ENCODE measurements around the gene GPC3. TPM values are rescaled to one million over a fixed set of nuclear protein-coding genes. Genes with fewer than 3 reads are reported as not detected.

The GPC3 gene
- total RNA-seq, 1 experiment from 2014 or later, result not detected

GRCh38 chrX:133543654-133544053 is 441.7 kb downstream of the GPC3 start:
- no peaks in the 10 kb centered on the region for H3K4me1 ChIP-seq (ENCODE audit: low read length)
- no peaks in the 10 kb centered on the region for H4K20me1 ChIP-seq (ENCODE audit: insufficient read depth, low read depth, low read length)
- no peaks in the 10 kb centered on the region for H3K36me3 ChIP-seq (ENCODE audit: insufficient read depth, low read length)
- no peak overlapping the region for H3K4me3 ChIP-seq (ENCODE audit: low read length)
- no peaks in the 10 kb centered on the region for H3K79me2 ChIP-seq (ENCODE audit: low read length)
- H2AFZ ChIP-seq (ENCODE audit: low read length), result no peak overlapping the region
- H3K4me2 ChIP-seq (ENCODE audit: low read depth, low read length, poor library complexity, severe bottlenecking), result no peak overlapping the region
- H3K9me3 ChIP-seq (ENCODE audit: low read length), result peaks cover 6% of the 10 kb centered on the region; the same call in 1 of the 2 replicates
- no peak overlapping the region for H3K9ac ChIP-seq (ENCODE audit: low read length)
- H3K27ac ChIP-seq (ENCODE audit: low read length), result no peak overlapping the region
- no peak for DNase-seq
- H3K9me2 ChIP-seq (replicated peaks; ENCODE audit: insufficient read depth, low read length), result no peaks in the 10 kb centered on the region
- no peaks in the 10 kb centered on the region for H3K27me3 ChIP-seq (ENCODE audit: low read length)

GRCh38 chrX:133542476-133542875 is 442.9 kb downstream of the GPC3 start:
- Histone ChIP-seq H3K4me1 (ENCODE audit: low read length) (no peaks in the 10 kb centered on the region), H3K9me3 (ENCODE audit: low read length) (peaks cover 6% of the 10 kb centered on the region; the same call in 1 of the 2 replicates), H3K9ac (ENCODE audit: low read length) (no peak overlapping the region), H3K9me2 (replicated peaks; ENCODE audit: insufficient read depth, low read length) (no peaks in the 10 kb centered on the region), H3K27ac (ENCODE audit: low read length) (no peak overlapping the region), H3K36me3 (ENCODE audit: insufficient read depth, low read length) (no peaks in the 10 kb centered on the region), H4K20me1 (ENCODE audit: insufficient read depth, low read depth, low read length) (no peaks in the 10 kb centered on the region), H3K27me3 (ENCODE audit: low read length) (no peaks in the 10 kb centered on the region), H3K4me3 (ENCODE audit: low read length) (no peak overlapping the region), H2AFZ (ENCODE audit: low read length) (no peak overlapping the region), H3K4me2 (ENCODE audit: low read depth, low read length, poor library complexity, severe bottlenecking) (no peak overlapping the region), H3K79me2 (ENCODE audit: low read length) (no peaks in the 10 kb centered on the region)
- no peak for DNase-seq

GRCh38 chrX:133541021-133541420 is 444.4 kb downstream of the GPC3 start:
- no peak overlapping the region for H3K9ac ChIP-seq (ENCODE audit: low read length)
- no peak overlapping the region for H2AFZ ChIP-seq (ENCODE audit: low read length)
- no peak overlapping the region for H3K4me2 ChIP-seq (ENCODE audit: low read depth, low read length, poor library complexity, severe bottlenecking)
- H3K4me3 ChIP-seq (ENCODE audit: low read length), result no peak overlapping the region
- no peaks in the 10 kb centered on the region for H3K27me3 ChIP-seq (ENCODE audit: low read length)
- no peaks in the 10 kb centered on the region for H3K36me3 ChIP-seq (ENCODE audit: insufficient read depth, low read length)
- no peaks in the 10 kb centered on the region for H4K20me1 ChIP-seq (ENCODE audit: insufficient read depth, low read depth, low read length)
- no peaks in the 10 kb centered on the region for H3K79me2 ChIP-seq (ENCODE audit: low read length)
- H3K27ac ChIP-seq (ENCODE audit: low read length), result no peak overlapping the region
- H3K4me1 ChIP-seq (ENCODE audit: low read length), result no peaks in the 10 kb centered on the region
- H3K9me3 ChIP-seq (ENCODE audit: low read length), result no peaks in the 10 kb centered on the region; the same call in 1 of the 2 replicates
- no peak for DNase-seq
- H3K9me2 ChIP-seq (replicated peaks; ENCODE audit: insufficient read depth, low read length), result no peaks in the 10 kb centered on the region

- Histone ChIP-seq H3K9me3 (ENCODE audit: low read length) (no peaks in the 10 kb centered on the region), H3K79me2 (ENCODE audit: low read length) (no peaks in the 10 kb centered on the region), H2AFZ (ENCODE audit: low read length) (no peak overlapping the region), H3K4me2 (ENCODE audit: low read depth, low read length, poor library complexity, severe bottlenecking) (no peak overlapping the region), H3K27ac (ENCODE audit: low read length) (no peak overlapping the region), H3K36me3 (ENCODE audit: insufficient read depth, low read length) (no peaks in the 10 kb centered on the region), H3K4me3 (ENCODE audit: low read length) (no peak overlapping the region), H3K9ac (ENCODE audit: low read length) (no peak overlapping the region), H3K4me1 (ENCODE audit: low read length) (no peaks in the 10 kb centered on the region), H3K9me2 (replicated peaks; ENCODE audit: insufficient read depth, low read length) (no peaks in the 10 kb centered on the region), H4K20me1 (ENCODE audit: insufficient read depth, low read depth, low read length) (no peaks in the 10 kb centered on the region), H3K27me3 (ENCODE audit: low read length) (no peaks in the 10 kb centered on the region)
- no peak for DNase-seq
Measured at GRCh38 chrX:133538148-133538547, 447.2 kb downstream of the GPC3 start.

GRCh38 chrX:133537142-133537541 is 448.3 kb downstream of the GPC3 start:
- no peaks in the 10 kb centered on the region for H4K20me1 ChIP-seq (ENCODE audit: insufficient read depth, low read depth, low read length)
- no peak overlapping the region for H3K27ac ChIP-seq (ENCODE audit: low read length)
- H3K79me2 ChIP-seq (ENCODE audit: low read length), result no peaks in the 10 kb centered on the region
- H3K27me3 ChIP-seq (ENCODE audit: low read length), result no peaks in the 10 kb centered on the region
- no peaks in the 10 kb centered on the region for H3K36me3 ChIP-seq (ENCODE audit: insufficient read depth, low read length)
- H3K4me2 ChIP-seq (ENCODE audit: low read depth, low read length, poor library complexity, severe bottlenecking), result no peak overlapping the region
- no peaks in the 10 kb centered on the region for H3K9me2 ChIP-seq (replicated peaks; ENCODE audit: insufficient read depth, low read length)
- no peak overlapping the region for H2AFZ ChIP-seq (ENCODE audit: low read length)
- H3K9ac ChIP-seq (ENCODE audit: low read length), result no peak overlapping the region
- no peaks in the 10 kb centered on the region for H3K9me3 ChIP-seq (ENCODE audit: low read length)
- H3K4me1 ChIP-seq (ENCODE audit: low read length), result no peaks in the 10 kb centered on the region
- no peak overlapping the region for H3K4me3 ChIP-seq (ENCODE audit: low read length)
- no peak for DNase-seq

- H3K9me3 ChIP-seq (ENCODE audit: low read length), result no peaks in the 10 kb centered on the region
- H3K9me2 ChIP-seq (replicated peaks; ENCODE audit: insufficient read depth, low read length), result no peaks in the 10 kb centered on the region
- H3K9ac ChIP-seq (ENCODE audit: low read length), result no peak overlapping the region
- H2AFZ ChIP-seq (ENCODE audit: low read length), result no peak overlapping the region
- no peak overlapping the region for H3K4me2 ChIP-seq (ENCODE audit: low read depth, low read length, poor library complexity, severe bottlenecking)
- H3K4me1 ChIP-seq (ENCODE audit: low read length), result no peaks in the 10 kb centered on the region
- no peaks in the 10 kb centered on the region for H3K27me3 ChIP-seq (ENCODE audit: low read length)
- no peaks in the 10 kb centered on the region for H4K20me1 ChIP-seq (ENCODE audit: insufficient read depth, low read depth, low read length)
- no peaks in the 10 kb centered on the region for H3K36me3 ChIP-seq (ENCODE audit: insufficient read depth, low read length)
- no peak overlapping the region for H3K27ac ChIP-seq (ENCODE audit: low read length)
- no peaks in the 10 kb centered on the region for H3K79me2 ChIP-seq (ENCODE audit: low read length)
- H3K4me3 ChIP-seq (ENCODE audit: low read length), result no peak overlapping the region
- no peak for DNase-seq
Measured at GRCh38 chrX:133535066-133535465, 450.3 kb downstream of the GPC3 start.

- no peaks in the 10 kb centered on the region for H3K27me3 ChIP-seq (ENCODE audit: low read length)
- no peak overlapping the region for H3K27ac ChIP-seq (ENCODE audit: low read length)
- H3K36me3 ChIP-seq (ENCODE audit: insufficient read depth, low read length), result no peaks in the 10 kb centered on the region
- no peak for DNase-seq
- H3K4me3 ChIP-seq (ENCODE audit: low read length), result no peak overlapping the region
- no peaks in the 10 kb centered on the region for H3K9me2 ChIP-seq (replicated peaks; ENCODE audit: insufficient read depth, low read length)
- H2AFZ ChIP-seq (ENCODE audit: low read length), result no peak overlapping the region
- no peak overlapping the region for H3K9ac ChIP-seq (ENCODE audit: low read length)
- no peaks in the 10 kb centered on the region for H3K4me1 ChIP-seq (ENCODE audit: low read length)
- H3K79me2 ChIP-seq (ENCODE audit: low read length), result no peaks in the 10 kb centered on the region
- no peak overlapping the region for H3K4me2 ChIP-seq (ENCODE audit: low read depth, low read length, poor library complexity, severe bottlenecking)
- H4K20me1 ChIP-seq (ENCODE audit: insufficient read depth, low read depth, low read length), result no peaks in the 10 kb centered on the region
- no peaks in the 10 kb centered on the region for H3K9me3 ChIP-seq (ENCODE audit: low read length)
Measured at GRCh38 chrX:133534172-133534571, 451.2 kb downstream of the GPC3 start.

GRCh38 chrX:133533249-133533648 is 452.1 kb downstream of the GPC3 start:
- no peaks in the 10 kb centered on the region for H3K36me3 ChIP-seq (ENCODE audit: insufficient read depth, low read length)
- no peak for DNase-seq
- H3K4me1 ChIP-seq (ENCODE audit: low read length), result no peaks in the 10 kb centered on the region
- H3K27ac ChIP-seq (ENCODE audit: low read length), result no peak overlapping the region
- no peaks in the 10 kb centered on the region for H3K79me2 ChIP-seq (ENCODE audit: low read length)
- no peaks in the 10 kb centered on the region for H3K27me3 ChIP-seq (ENCODE audit: low read length)
- H3K4me3 ChIP-seq (ENCODE audit: low read length), result no peak overlapping the region
- no peaks in the 10 kb centered on the region for H4K20me1 ChIP-seq (ENCODE audit: insufficient read depth, low read depth, low read length)
- no peaks in the 10 kb centered on the region for H3K9me2 ChIP-seq (replicated peaks; ENCODE audit: insufficient read depth, low read length)
- H3K4me2 ChIP-seq (ENCODE audit: low read depth, low read length, poor library complexity, severe bottlenecking), result no peak overlapping the region
- no peaks in the 10 kb centered on the region for H3K9me3 ChIP-seq (ENCODE audit: low read length)
- H2AFZ ChIP-seq (ENCODE audit: low read length), result no peak overlapping the region
- H3K9ac ChIP-seq (ENCODE audit: low read length), result no peak overlapping the region

- Histone ChIP-seq H3K27me3 (ENCODE audit: low read length) (no peaks in the 10 kb centered on the region), H3K9me3 (ENCODE audit: low read length) (no peaks in the 10 kb centered on the region), H3K36me3 (ENCODE audit: insufficient read depth, low read length) (no peaks in the 10 kb centered on the region), H3K9me2 (replicated peaks; ENCODE audit: insufficient read depth, low read length) (no peaks in the 10 kb centered on the region), H3K4me1 (ENCODE audit: low read length) (no peaks in the 10 kb centered on the region), H3K4me2 (ENCODE audit: low read depth, low read length, poor library complexity, severe bottlenecking) (no peak overlapping the region), H3K27ac (ENCODE audit: low read length) (no peak overlapping the region), H2AFZ (ENCODE audit: low read length) (no peak overlapping the region), H3K9ac (ENCODE audit: low read length) (no peak overlapping the region), H4K20me1 (ENCODE audit: insufficient read depth, low read depth, low read length) (no peaks in the 10 kb centered on the region), H3K79me2 (ENCODE audit: low read length) (no peaks in the 10 kb centered on the region), H3K4me3 (ENCODE audit: low read length) (no peak overlapping the region)
- DNase-seq, result no peak
Measured at GRCh38 chrX:133530960-133531359, 454.4 kb downstream of the GPC3 start.
